ENCODE data around the gene GALR2. TPM values are rescaled to one million over a fixed set of nuclear protein-coding genes. Genes with fewer than 3 reads are reported as not detected.
A peak's percentile ranks its signal among the peaks of the same experiment; 100 is the strongest.

Gene GALR2
- total RNA-seq, 6 experiments from 2014 or later, result 0.18 TPM; not detected in 5

DNA sequence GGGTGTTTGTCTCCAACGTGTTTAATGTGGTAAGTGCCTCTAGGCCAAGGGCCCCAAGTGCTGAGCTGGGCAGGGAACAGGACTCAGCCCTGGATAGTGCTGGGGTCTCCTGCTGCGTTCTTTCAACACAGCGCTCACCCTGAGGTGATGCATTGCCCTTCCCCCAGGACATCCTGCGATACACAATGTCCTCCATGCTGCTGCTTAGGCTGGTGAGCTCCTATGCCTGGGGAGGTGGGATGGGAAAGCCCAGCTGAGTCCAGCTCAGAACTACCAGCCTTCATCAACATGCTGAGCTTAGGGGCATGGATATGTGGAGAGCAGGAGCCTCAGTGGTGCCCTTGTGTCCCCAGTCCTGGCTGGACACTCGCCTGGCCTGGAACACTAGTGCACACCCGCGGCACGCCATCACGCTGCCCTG lies 5.0 kb downstream of the GALR2 start:
- ATAC-seq, result peak in 1 of 4 donors; percentile 4
- H3K27ac ChIP-seq, result no peak overlapping the region
- H3K9me3 ChIP-seq, result no peaks in the 10 kb centered on the region
- H3K4me3 ChIP-seq, result no peak overlapping the region
- no peaks in the 10 kb centered on the region for H3K4me1 ChIP-seq
- 20% methylated on average over 1 of the region's 9 CpGs for WGBS (ENCODE audit: insufficient coverage, low coverage, low lambda C conversion rate, missing lambda C conversion rate)
- H3K27me3 ChIP-seq, result peaks cover 9 to 21% of the 10 kb centered on the region in 2 donors
- intact Hi-C loops (cut with DNase I), result no loop called here
- no peak for DNase-seq
- peaks cover 0 to 9% (median 0%) of the 10 kb centered on the region in 4 donors for H3K36me3 ChIP-seq
- TF ChIP-seq, protein P1, sequence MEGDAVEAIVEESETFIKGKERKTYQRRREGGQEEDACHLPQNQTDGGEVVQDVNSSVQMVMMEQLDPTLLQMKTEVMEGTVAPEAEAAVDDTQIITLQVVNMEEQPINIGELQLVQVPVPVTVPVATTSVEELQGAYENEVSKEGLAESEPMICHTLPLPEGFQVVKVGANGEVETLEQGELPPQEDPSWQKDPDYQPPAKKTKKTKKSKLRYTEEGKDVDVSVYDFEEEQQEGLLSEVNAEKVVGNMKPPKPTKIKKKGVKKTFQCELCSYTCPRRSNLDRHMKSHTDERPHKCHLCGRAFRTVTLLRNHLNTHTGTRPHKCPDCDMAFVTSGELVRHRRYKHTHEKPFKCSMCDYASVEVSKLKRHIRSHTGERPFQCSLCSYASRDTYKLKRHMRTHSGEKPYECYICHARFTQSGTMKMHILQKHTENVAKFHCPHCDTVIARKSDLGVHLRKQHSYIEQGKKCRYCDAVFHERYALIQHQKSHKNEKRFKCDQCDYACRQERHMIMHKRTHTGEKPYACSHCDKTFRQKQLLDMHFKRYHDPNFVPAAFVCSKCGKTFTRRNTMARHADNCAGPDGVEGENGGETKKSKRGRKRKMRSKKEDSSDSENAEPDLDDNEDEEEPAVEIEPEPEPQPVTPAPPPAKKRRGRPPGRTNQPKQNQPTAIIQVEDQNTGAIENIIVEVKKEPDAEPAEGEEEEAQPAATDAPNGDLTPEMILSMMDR (IDR thresholded peaks at IDR 0.05), result no peak
- no peak for TF ChIP-seq POLR2A (IDR thresholded peaks at IDR 0.05)

DNA sequence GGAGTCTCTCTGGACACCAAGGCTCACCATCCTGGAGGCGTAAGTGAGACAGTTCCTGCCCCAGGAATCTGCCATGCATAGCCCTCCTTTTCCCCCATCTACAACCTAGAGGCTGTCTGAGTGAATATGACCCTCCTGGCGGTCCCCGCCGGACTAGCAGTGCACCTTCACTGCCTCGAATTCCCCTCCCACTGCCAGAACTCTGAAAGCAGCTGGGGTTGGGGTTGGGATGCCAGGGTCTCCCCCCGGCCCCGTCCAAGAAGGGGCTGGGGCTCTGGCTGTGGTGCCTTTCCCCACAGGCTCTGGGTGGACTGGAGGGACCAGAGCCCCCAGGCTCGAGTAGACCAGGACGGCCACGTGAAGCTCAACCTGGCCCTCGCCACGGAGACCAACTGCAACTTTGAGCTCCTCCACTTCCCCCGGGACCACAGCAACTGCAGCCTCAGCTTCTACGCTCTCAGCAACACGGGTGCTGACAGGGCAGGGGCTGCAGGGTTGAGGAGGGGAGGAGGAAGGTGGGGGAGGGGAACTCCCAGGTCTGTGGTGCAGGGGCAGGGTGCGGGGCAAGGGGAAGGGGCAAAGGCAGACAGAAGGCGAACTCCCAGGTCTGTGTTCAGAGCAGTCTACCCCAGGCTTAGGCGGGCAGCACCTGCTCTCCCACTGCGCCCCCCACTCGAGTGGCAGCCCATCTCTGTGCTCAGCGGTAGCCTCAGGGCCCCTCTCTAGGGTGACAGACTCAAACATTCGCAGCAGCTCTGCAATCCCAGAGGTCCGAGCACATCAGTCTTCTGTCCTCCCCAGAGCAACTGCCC lies 5.6 kb downstream of the GALR2 start:
- Histone ChIP-seq H3K27ac (no peak overlapping the region), H3K4me1 (no peaks in the 10 kb centered on the region), H3K27me3 (peaks cover 3 to 15% of the 10 kb centered on the region in 2 donors), H3K9me3 (no peaks in the 10 kb centered on the region), H3K4me3 (no peak overlapping the region), H3K36me3 (peaks cover 0 to 15% (median 2%) of the 10 kb centered on the region in 4 donors)
- ATAC-seq (peak in 1 of 4 donors; percentile 13), DNase-seq (peak in 1 of 3 donors; percentile 46)
- no peak for TF ChIP-seq POLR2A (IDR thresholded peaks at IDR 0.05)
- WGBS (ENCODE audit: insufficient coverage, low coverage, low lambda C conversion rate, missing lambda C conversion rate), result 0% methylated on average over 7 of the region's 23 CpGs
- intact Hi-C loops (cut with DNase I), result no loop called here

DNA sequence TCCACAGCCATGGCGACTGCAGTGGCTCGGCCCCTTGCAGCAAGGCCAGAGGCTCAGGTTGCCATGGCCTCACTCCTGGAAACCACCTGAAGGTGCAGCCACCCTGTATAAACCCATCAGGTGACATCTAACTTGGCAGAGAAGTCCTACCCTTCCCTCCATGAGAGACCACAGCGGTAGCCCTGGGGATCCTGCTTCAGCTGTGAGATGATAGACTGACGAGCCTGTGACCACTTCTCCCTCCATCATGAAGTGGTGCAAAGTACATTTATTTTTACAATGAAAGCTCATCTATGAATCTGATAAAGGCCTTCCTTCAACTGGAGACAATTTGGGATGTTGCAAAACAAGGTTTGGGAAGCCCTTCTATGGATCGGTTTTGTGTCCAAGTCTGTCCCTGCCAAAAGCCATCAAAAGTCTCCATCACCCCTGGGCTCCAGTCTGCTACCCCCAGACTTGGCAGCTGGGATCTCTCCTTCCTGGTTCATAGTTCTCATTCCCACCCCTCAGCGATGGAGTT lies 6.2 kb downstream of the GALR2 start:
- WGBS (ENCODE audit: insufficient coverage, low coverage, low lambda C conversion rate, missing lambda C conversion rate), result 48% methylated on average over 5 of the region's 6 CpGs
- intact Hi-C loops (cut with DNase I), result no loop called here
- ATAC-seq (peak in 1 of 4 donors; percentile 5), DNase-seq (no peak)
- Histone ChIP-seq H3K9me3 (no peaks in the 10 kb centered on the region), H3K36me3 (peaks cover 0 to 22% (median 6%) of the 10 kb centered on the region in 4 donors), H3K27ac (no peak overlapping the region), H3K4me1 (no peaks in the 10 kb centered on the region), H3K4me3 (no peak overlapping the region), H3K27me3 (peaks cover 0 to 8% of the 10 kb centered on the region in 2 donors)
- TF ChIP-seq POLR2A (IDR thresholded peaks at IDR 0.05), result no peak
- TF ChIP-seq, protein P1 (IDR thresholded peaks at IDR 0.05), result no peak

DNA sequence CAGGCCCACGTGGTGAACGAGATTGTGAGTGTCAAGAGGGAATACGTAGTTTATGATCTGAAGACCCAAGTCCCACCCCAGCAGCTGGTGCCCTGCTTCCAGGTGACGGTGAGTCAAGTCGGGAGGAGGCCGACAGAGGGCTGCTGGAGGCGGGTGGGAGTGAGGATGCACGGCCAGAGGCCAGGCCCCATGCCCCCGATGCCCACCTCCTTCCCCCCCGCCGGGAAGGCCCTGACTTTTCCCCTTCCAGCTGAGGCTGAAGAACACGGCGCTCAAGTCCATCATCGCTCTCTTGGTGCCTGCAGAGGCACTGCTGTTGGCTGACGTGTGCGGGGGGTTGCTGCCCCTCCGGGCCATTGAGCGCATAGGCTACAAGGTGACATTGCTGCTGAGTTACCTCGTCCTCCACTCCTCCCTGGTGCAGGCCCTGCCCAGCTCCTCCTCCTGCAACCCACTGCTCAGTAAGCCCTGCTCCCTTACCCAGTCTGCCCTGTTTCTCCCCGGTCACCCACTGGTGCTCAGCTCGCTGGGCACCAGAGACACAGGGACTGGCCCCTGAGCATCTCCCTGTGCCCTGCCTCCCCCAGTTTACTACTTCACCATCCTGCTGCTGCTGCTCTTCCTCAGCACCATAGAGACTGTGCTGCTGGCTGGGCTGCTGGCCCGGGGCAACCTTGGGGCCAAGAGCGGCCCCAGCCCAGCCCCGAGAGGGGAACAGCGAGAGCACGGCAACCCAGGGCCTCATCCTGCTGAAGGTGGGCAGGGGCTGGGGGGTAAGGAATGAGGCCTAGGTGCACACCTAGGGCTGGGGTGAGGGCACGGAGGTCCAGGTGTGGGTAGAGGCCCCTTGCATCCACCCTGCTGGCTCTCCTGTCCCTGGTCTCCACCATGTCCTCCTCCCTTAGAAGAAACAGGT lies 7.0 kb downstream of the GALR2 start:
- intact Hi-C loops (cut with DNase I), result no loop called here
- DNase-seq, result peak in 1 of 3 donors; percentile 51
- TF ChIP-seq POLR2A (IDR thresholded peaks at IDR 0.05), result no peak
- TF ChIP-seq, protein P1 (IDR thresholded peaks at IDR 0.05), result no peak
- no peak overlapping the region for H3K4me3 ChIP-seq
- H3K27me3 ChIP-seq, result peaks cover 0 to under 1% of the 10 kb centered on the region in 2 donors
- H3K4me1 ChIP-seq, result no peaks in the 10 kb centered on the region
- peaks cover 0 to 28% (median 6%) of the 10 kb centered on the region in 4 donors for H3K36me3 ChIP-seq
- H3K27ac ChIP-seq, result no peak overlapping the region
- ATAC-seq, result peak in 2 of 4 donors; percentile 5 to 8
- 51% methylated on average over 3 of the region's 27 CpGs for WGBS (ENCODE audit: insufficient coverage, low coverage, low lambda C conversion rate, missing lambda C conversion rate)
- no peaks in the 10 kb centered on the region for H3K9me3 ChIP-seq

All from right lobe of liver (tissue), 6 donors.